ENCODE data around the gene CYLD.

The CYLD gene

DNA sequence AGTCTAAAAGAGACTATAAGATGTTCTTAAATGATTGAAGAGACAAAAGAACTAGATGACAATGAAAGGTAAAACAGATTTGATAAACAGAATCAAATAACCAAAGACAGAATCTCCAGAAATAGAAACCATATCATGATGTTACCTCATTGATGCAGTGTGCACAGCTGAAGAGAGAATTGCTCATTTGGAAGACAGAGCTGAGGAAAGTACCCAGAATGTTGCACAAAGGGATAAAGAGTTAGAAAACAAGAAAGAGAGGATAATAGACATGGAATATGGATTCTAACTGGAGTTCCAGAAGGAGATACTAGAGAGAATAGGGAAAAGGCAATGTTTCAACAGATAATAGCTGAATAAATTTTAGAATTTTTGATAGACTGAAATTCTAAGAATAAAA, 47.9 kb downstream of the CYLD start:
- no peaks in the 10 kb centered on the region for H3K4me1 ChIP-seq (ENCODE audit: control insufficient read depth, insufficient read depth, low read length)
- POLR2A ChIA-PET, result no interaction called here
- H3K4me3 ChIP-seq (ENCODE audit: low read depth, low read length), result no peak overlapping the region
- TF ChIP-seq OSR2 (tag by site-specific recombination; IDR thresholded peaks at IDR 0.05), result no peak
- no peak for TF ChIP-seq ZNF558 (tag by site-specific recombination; IDR thresholded peaks at IDR 0.05)
- TF ChIP-seq TRIM28 (IDR thresholded peaks at IDR 0.05; ENCODE audit: borderline replicate concordance, low read length), result no peak
- TF ChIP-seq ZNF175 (tag by site-specific recombination; IDR thresholded peaks at IDR 0.05), result no peak
- no peak for TF ChIP-seq ZNF76 (tag by site-specific recombination; IDR thresholded peaks at IDR 0.05; ENCODE audit: borderline replicate concordance, low read depth)
- no peak for TF ChIP-seq ZNF514 (tag by site-specific recombination; IDR thresholded peaks at IDR 0.05)
- TF ChIP-seq, protein P1, sequence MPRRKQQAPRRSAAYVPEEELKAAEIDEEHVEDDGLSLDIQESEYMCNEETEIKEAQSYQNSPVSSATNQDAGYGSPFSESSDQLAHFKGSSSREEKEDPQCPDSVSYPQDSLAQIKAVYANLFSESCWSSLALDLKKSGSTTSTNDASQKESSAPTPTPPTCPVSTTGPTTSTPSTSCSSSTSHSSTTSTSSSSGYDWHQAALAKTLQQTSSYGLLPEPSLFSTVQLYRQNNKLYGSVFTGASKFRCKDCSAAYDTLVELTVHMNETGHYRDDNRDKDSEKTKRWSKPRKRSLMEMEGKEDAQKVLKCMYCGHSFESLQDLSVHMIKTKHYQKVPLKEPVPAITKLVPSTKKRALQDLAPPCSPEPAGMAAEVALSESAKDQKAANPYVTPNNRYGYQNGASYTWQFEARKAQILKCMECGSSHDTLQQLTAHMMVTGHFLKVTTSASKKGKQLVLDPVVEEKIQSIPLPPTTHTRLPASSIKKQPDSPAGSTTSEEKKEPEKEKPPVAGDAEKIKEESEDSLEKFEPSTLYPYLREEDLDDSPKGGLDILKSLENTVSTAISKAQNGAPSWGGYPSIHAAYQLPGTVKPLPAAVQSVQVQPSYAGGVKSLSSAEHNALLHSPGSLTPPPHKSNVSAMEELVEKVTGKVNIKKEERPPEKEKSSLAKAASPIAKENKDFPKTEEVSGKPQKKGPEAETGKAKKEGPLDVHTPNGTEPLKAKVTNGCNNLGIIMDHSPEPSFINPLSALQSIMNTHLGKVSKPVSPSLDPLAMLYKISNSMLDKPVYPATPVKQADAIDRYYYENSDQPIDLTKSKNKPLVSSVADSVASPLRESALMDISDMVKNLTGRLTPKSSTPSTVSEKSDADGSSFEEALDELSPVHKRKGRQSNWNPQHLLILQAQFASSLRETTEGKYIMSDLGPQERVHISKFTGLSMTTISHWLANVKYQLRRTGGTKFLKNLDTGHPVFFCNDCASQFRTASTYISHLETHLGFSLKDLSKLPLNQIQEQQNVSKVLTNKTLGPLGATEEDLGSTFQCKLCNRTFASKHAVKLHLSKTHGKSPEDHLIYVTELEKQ (tag by site-specific recombination; IDR thresholded peaks at IDR 0.05; ENCODE audit: borderline replicate concordance), result no peak
- no peak for TF ChIP-seq ZBTB17 (tag by site-specific recombination; IDR thresholded peaks at IDR 0.05)
- TF ChIP-seq ZIC2 (tag by site-specific recombination; IDR thresholded peaks at IDR 0.05), result no peak
- no peak for TF ChIP-seq MZF1 (tag by site-specific recombination; IDR thresholded peaks at IDR 0.05; ENCODE audit: borderline replicate concordance)
- no peak for TF ChIP-seq ZNF629 (tag by site-specific recombination; IDR thresholded peaks at IDR 0.05)
- TF ChIP-seq ZNF324 (tag by site-specific recombination; IDR thresholded peaks at IDR 0.05), result no peak
- TF ChIP-seq SCRT1 (tag by site-specific recombination; IDR thresholded peaks at IDR 0.05; ENCODE audit: borderline replicate concordance), result no peak
- TF ChIP-seq, protein P2, sequence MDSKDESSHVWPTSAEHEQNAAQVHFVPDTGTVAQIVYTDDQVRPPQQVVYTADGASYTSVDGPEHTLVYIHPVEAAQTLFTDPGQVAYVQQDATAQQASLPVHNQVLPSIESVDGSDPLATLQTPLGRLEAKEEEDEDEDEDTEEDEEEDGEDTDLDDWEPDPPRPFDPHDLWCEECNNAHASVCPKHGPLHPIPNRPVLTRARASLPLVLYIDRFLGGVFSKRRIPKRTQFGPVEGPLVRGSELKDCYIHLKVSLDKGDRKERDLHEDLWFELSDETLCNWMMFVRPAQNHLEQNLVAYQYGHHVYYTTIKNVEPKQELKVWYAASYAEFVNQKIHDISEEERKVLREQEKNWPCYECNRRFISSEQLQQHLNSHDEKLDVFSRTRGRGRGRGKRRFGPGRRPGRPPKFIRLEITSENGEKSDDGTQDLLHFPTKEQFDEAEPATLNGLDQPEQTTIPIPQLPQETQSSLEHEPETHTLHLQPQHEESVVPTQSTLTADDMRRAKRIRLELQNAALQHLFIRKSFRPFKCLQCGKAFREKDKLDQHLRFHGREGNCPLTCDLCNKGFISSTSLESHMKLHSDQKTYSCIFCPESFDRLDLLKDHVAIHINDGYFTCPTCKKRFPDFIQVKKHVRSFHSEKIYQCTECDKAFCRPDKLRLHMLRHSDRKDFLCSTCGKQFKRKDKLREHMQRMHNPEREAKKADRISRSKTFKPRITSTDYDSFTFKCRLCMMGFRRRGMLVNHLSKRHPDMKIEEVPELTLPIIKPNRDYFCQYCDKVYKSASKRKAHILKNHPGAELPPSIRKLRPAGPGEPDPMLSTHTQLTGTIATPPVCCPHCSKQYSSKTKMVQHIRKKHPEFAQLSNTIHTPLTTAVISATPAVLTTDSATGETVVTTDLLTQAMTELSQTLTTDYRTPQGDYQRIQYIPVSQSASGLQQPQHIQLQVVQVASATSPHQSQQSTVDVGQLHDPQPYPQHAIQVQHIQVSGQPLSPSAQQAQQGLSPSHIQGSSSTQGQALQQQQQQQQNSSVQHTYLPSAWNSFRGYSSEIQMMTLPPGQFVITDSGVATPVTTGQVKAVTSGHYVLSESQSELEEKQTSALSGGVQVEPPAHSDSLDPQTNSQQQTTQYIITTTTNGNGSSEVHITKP (tag by site-specific recombination; IDR thresholded peaks at IDR 0.05), result no peak
- TF ChIP-seq ZNF426 (tag by site-specific recombination; IDR thresholded peaks at IDR 0.05), result no peak
- H3K27ac ChIP-seq (ENCODE audit: extremely low read depth, low read depth, low read length), result no peak overlapping the region
- peaks cover 4 to 22% of the 10 kb centered on the region in 2 experiments for H3K36me3 ChIP-seq (ENCODE audit: control insufficient read depth in 2 of 2, insufficient read depth in 1 of 2, low read length in 2 of 2)
- no peaks in the 10 kb centered on the region for H3K9me3 ChIP-seq (ENCODE audit: control insufficient read depth, insufficient read depth, low read depth, low read length)
- CTCF ChIA-PET, result interaction anchor here (0.6 to 5.6 kb wide), 3 partner anchors 16 to 118 kb away, joined by 3 to 38 read pairs (median 4); no protein-coding TSS in a partner anchor

GRCh38 chr16:50791522-50791921, 49.6 kb downstream of the CYLD start:
- CTCF ChIA-PET, result interaction anchor here (1.0 kb wide), 1 partner anchor 15 kb away, joined by 3 read pairs; no protein-coding TSS in a partner anchor

More at GRCh38 chr16:50791522-50791921, 49.6 kb downstream of the CYLD start:
- H3K36me3 ChIP-seq (ENCODE audit: control insufficient read depth in 2 of 2, insufficient read depth in 1 of 2, low read length in 2 of 2), result peaks cover 4 to 32% of the 10 kb centered on the region in 2 experiments
- H3K4me1 ChIP-seq (ENCODE audit: control insufficient read depth, insufficient read depth, low read length), result no peaks in the 10 kb centered on the region
- POLR2A ChIA-PET, result no interaction called here
- H3K9me3 ChIP-seq (ENCODE audit: control insufficient read depth, insufficient read depth, low read depth, low read length), result no peaks in the 10 kb centered on the region
- no peak overlapping the region for H3K4me3 ChIP-seq (ENCODE audit: low read depth, low read length)
- no peak overlapping the region for H3K27ac ChIP-seq (ENCODE audit: extremely low read depth, low read depth, low read length)
- TF ChIP-seq ZNF560 (tag by site-specific recombination; IDR thresholded peaks at IDR 0.05; ENCODE audit: borderline replicate concordance) (no peak), ZNF777 (tag by site-specific recombination; IDR thresholded peaks at IDR 0.05; ENCODE audit: borderline replicate concordance) (no peak), ZNF510 (tag by site-specific recombination; IDR thresholded peaks at IDR 0.05; ENCODE audit: insufficient replicate concordance) (no peak), ZNF211 (tag by site-specific recombination; IDR thresholded peaks at IDR 0.05; ENCODE audit: low read depth) (no peak), ZNF280C (tag by site-specific recombination; IDR thresholded peaks at IDR 0.05) (no peak), ZNF664 (tag by site-specific recombination; IDR thresholded peaks at IDR 0.05) (no peak), ZNF16 (tag by site-specific recombination; IDR thresholded peaks at IDR 0.05; ENCODE audit: low read depth) (no peak), REPIN1 (tag by site-specific recombination; IDR thresholded peaks at IDR 0.05; ENCODE audit: low read depth) (no peak), ZNF529 (tag by site-specific recombination; IDR thresholded peaks at IDR 0.05; ENCODE audit: insufficient replicate concordance) (no peak), PRDM1 (tag by site-specific recombination; IDR thresholded peaks at IDR 0.05) (no peak), KLF10 (tag by site-specific recombination; IDR thresholded peaks at IDR 0.05) (no peak), ZBTB21 (tag by site-specific recombination; IDR thresholded peaks at IDR 0.05) (no peak), ZNF175 (tag by site-specific recombination; IDR thresholded peaks at IDR 0.05) (no peak), GLIS1 (tag by site-specific recombination; IDR thresholded peaks at IDR 0.05) (no peak)

Data from HEK293 (cell line).